Measurements from ENCODE around the gene UPF3A.
A peak's percentile ranks its signal among the peaks of the same experiment; 100 is the strongest.
"Not testable (repeated sequence)": the region's sequence is repeated elsewhere in the genome, so short reads cannot be mapped to it uniquely, and the experiment has no call there.

The UPF3A gene

GRCh38 chr13:114264313-114264712 is 17.1 kb upstream of the UPF3A start:
- not testable (repeated sequence) for DNase-seq (ENCODE audit: low read depth in 2 of 2)

GRCh38 chr13:114264886-114265611 is 16.4 kb upstream of the UPF3A start:
- DNase-seq (ENCODE audit: low read depth in 2 of 2): no peak

GRCh38 chr13:114266241-114266640 is 15.2 kb upstream of the UPF3A start:
- no peak for DNase-seq (ENCODE audit: low read depth in 2 of 2)

DNA sequence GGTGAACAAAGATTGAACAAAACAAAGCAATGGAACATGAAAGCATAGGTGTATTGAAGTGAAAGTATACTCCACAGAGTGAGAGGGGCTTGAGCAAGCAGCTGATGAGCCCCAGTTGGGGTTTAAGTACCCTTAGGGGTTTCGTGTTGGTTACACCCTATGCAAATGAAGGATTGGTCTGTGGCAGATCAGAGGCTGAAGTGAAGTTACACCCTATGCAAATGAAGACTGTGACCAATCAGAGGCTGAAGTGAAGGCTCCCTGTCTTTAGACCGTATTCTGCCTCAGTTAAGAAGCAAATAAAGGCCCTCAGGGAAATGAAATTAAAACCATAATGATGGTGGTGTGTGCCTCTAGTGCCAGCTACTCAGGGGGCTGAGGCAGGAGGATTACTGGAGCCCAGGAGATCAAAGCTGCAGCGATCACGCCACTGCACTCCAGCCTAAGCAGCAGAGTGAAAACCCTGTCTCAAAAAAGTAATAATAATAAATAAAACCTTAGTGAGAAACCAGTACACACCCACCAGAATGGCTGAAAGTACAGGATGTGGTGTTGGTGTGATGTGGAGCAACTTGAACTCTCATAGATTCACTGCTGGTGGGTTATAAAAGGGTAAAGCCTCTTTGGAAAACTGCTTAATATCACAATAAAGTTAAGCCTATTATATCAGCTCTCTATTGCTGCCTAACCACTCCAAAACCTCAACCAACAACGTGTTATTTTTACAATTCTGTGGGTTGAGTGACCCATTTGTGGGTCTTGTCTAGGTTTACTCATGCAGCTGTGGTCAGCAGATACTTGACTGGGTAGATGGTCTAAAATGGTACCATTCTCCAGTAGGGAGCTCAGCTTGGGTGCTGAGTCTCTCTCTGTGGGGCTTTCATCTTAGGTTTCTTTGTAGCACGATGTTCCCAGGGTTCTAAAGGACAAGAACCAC is 12.8 kb upstream of the UPF3A start:
- DNase-seq (ENCODE audit: low read depth in 2 of 2): no peak

GRCh38 chr13:114269281-114269770 is 12.1 kb upstream of the UPF3A start:
- no peak for DNase-seq (ENCODE audit: low read depth in 2 of 2)

DNA sequence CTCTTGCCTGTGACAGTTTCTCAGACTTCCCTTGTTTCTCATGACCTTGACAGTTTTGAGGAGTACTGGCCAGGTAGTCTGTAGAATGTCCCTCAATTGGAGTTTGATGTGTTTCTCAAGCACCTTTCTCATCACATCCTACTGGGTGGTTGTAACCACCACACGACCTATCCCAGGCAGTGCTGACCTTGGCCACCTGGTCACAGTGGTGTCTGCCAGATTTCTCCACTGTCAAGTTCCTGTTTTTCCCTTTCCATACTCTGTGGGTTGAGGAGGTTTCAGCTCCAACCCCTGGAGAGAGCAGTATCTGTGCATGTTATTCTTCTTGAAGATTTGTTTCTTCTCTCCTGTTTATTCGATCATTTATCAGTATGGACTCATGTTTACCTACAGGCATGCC is 8.4 kb upstream of the UPF3A start:
- DNase-seq (ENCODE audit: low read depth in 2 of 2): no peak

DNA sequence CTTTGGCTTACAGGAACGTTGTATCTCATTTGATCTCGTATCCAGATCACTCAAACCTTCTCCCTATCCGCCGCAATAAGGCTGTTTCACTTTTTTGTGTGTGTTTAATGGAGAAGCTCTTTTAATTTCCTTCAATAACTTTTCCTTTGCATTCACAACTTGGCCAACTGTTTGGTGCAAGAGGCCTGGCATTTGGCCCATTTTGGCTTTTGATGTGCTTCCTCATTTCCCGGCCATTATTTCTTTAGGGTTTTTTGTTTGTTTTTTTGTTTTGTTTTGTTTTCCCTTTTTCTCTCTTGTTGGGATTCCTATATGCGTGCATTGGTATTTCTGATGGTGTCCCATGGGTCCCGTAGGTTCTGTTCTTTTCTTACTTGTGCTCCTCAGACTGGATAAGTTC is 6.1 kb upstream of the UPF3A start:
- no peak for DNase-seq (ENCODE audit: low read depth in 2 of 2)

DNA sequence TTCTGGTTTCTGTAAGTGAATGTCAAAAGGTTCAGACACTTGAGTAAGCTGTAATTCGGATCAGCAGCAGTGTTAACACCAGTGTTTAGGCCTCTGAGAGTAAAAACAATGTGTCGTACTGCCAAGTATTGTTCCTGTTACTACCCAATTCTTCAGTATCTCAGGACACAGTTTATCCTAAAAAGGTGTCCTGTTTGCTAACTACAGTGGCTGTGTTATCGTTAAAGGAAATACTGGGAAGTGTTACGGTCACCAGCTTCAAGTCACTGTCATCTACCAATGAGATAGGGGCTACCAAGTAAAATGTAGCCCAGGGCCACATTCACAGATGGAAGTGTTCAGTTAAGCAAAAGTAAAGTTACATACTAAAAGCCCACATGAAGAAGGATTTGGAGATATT is 2.3 kb upstream of the UPF3A start:
- DNase-seq (ENCODE audit: low read depth in 2 of 2): no peak

DNA sequence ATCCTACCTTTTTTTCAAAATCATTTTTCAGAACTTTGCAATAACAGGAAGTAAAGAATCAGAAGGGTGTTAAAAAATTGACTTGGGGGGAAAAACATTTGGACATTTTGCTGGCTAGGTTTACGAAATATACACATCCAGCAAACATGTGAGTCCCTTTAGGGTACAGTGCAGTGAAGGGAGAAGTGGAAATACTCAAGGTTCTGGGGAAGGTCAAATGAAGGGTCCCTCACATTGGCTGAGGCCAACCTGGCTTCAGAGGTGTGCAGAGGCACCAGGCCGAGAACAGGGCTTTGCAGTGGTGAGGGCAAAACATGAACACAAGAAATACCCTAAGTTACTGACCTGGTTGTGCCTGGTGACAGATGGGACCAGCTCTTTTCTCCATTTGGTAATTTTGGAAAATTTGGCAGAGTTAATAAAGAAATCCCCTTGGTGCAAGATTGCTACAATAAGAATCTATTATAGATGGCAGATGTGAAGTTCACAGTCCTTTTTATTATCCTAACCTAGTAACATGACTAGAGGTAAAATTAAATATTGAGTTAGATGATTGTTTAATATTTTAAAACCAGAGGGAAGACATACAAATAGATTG is 1.5 kb upstream of the UPF3A start:
- DNase-seq (ENCODE audit: low read depth in 2 of 2): no peak

DNA sequence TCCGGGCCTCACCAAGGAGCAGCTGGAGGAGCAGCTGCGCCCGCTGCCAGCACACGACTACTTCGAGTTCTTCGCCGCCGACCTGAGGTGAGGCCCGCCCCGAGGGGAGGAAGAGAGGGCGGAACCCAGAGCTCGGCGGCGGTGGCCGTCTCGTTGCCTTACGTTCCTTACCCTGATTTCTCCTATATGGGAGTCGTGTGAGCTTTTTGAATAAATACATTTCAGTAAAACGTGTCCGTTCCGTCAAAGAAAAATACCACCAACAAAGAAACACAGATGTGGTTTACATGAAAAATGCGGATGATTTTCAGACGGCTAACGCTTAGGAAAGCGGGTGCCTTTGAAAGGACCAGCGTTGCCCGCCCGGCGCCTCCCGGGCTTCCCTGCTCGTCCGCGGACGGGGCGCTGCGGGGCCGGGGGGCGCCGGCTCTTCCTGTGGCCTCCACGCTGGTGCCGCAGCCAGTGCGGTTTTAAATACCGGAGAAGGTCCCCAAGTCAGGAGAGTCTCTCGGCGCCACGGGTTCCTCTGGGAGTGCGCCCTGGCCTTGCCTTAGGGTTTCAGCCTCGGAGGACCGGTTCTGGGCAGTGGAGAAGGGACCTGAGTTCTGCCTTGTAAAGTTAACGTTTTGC is 755 bp downstream of the UPF3A start:
- DNase-seq (ENCODE audit: low read depth in 2 of 2): peak; percentile 3 to 64

DNA sequence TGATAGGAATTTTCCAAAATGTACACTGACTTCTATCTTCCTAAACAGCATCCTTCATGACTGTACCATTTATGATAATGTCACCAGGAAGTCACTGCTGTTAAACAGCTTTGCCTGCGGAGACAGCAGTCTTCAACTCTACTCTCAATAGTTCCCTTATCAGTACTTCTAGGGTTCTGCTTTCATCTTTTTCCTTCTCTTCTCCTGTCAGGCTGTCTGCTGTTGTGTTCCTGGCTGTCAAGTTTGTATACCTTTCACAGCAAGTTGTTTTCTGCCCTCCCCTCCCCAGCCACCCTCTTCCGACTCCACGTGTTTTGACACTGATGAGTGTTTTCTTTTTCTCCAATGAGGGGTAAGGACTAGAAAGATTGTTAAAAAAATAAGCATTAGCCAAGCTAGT is 2.2 kb downstream of the UPF3A start:
- DNase-seq (ENCODE audit: low read depth in 2 of 2): no peak

GRCh38 chr13:114284680-114285079 is 3.3 kb downstream of the UPF3A start:
- DNase-seq (ENCODE audit: low read depth in 2 of 2): no peak

DNA sequence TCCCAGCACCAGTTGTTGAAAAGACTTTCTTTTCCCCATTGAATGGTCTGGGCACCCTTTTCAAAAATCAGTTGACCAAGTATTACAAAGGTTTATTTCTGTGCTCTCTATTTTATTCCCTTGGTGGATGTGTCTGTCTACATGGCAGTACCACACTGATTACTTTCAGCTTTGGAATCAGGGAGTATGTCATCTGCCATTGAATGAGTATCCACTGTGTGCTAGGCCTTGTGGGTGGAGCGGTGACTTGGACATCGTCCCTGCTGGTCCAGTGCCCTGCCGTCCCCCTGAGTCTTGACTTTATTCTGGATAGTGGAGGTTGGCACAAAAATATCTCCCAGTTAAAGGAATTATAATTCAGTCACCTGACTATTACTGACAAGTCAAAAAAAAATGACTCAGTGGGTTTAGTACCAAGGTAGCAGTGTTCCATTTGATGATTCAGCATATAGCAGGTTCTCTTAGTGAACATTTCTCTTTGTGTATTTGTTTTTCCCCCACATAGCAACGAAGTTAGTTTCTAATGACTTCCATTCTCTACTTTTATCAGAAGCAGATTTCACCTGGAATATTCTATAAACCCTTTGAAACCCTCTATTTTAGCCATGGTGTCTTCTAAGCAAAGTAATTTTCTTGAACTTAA is 3.9 kb downstream of the UPF3A start:
- no peak for DNase-seq (ENCODE audit: low read depth in 2 of 2)

DNA sequence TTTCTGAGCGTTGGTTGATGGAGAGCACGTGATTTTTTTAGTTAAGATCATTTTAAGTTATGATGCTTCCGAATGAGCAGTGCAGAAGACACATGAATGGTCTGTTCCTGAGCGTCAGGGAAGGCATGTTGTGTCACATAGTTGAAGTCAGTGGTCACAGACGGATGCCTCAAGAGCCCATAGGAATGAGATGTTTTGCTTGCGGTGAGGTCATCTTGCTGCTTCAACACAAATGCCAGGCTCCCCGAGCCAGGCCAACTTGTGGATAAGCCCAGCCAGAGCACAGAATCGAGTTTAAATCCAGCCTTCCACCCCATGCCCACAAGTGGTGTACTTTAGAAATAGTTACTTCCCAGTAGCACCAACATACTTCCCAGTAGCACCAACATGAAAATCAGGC is 5.4 kb downstream of the UPF3A start:
- no peak for DNase-seq (ENCODE audit: low read depth in 2 of 2)

DNA sequence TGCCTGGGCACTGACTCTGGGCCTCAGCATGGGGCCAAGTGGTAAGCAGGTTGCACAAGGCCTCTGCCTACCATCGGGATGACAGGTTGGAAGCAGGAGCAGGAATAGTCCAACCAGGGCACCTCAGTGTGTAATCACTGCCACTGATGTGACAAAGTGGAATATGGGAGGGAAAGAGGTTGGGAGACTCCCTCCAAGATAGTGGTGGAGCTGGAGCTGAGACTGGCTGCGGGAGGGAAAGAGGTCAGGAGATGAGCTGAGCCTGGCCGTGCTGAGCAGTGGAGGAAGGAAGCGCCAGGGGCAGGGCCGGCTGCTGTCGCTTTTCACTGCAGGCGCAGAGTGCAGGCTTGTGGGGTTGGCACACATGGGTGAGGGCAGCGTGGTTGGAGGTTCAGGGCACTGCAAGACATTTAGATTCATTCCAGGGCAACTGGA is 6.8 kb downstream of the UPF3A start:
- no peak for DNase-seq (ENCODE audit: low read depth in 2 of 2)

- no peak for DNase-seq (ENCODE audit: low read depth in 2 of 2)
These were observed 15.0 kb downstream of the UPF3A start for GRCh38 chr13:114296448-114296847.

- no peak for DNase-seq (ENCODE audit: low read depth in 2 of 2)
These were observed 15.5 kb downstream of the UPF3A start for GRCh38 chr13:114296902-114297301.

DNA sequence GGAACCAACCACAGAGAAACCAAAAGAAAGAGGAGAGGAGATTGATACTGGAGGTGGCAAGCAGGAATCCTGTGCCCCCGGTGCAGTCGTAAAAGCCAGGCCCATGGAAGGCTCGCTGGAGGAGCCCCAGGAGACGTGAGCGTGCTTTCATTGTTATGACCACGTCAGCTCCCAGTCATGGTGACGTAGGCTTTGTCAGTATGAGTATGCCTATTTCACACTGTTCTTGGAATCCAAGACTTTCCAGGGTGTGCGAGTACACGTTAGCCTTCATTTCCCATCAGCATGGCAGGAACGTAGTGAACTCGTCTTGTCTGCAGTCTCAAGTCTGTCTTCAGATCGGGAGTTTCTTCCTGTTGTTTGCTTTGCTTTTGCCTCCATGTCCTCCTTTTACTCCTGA is 17.5 kb downstream of the UPF3A start:
- DNase-seq (ENCODE audit: low read depth in 2 of 2): no peak

DNA sequence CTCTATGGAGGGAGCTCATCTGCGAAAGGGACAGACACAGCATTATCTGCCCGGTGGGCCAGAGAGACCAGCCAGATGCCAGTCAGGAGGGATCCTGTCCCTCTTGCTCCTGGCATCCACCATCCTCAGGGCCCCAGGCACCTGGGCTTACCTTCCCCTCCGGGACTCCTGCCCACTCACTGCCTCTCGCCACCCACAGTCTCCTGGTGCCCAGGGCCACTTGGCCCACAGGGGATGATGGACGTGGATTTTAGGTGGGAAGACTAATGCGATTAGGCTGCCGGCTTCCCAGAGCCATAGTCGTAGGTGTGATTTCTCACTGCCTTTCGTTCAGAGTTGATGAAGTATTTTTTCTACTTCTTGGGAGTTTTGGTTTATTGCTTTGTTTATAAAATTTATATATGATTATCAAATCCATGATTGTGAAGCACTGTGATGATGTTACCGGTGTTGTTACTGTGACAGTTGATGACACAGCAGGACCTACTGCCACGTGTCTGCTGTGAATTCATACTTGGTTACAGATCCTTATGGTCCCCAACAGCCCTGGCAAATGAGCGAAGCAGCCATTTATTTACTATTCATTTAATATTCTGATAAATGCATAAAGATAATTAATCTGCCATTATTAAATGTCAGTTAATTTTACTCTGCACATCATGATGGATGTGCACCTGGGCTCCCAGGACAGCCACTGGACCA is 18.4 kb downstream of the UPF3A start:
- DNase-seq (ENCODE audit: low read depth in 2 of 2): no peak

GRCh38 chr13:114303700-114304327 is 22.4 kb downstream of the UPF3A start:
- no peak for DNase-seq (ENCODE audit: low read depth in 2 of 2)
